K562 (cell line): ENCODE measurements around the gene TRIM65. TPM values are rescaled to one million over a fixed set of nuclear protein-coding genes. Genes with fewer than 3 reads are reported as not detected.

Source experiments
- ATAC-seq: fragments of 200-7000 bp; cut with Tn5 transposase; 3 replicates; pipeline ENCODE4 v1.9.1; 2020; ENCODE audit warnings: moderate library complexity
- BruUV-seq: library from RNA; stranded (reverse); fragments of 400-500 nt; replicated peaks from 2 replicates; lab custom pipeline; 2021; lab: Mats Ljungman, UMichigan
- CTCF ChIA-PET: fragments of 300-600 bp; formaldehyde crosslinking; extraction: SDS; loops from one replicate; lab custom pipeline; 2021; ENCODE audit warnings: low intra/inter-chr PET ratio; lab: Yijun Ruan, JAX
- POLR2A ChIA-PET: fragments of 300-600, 350-650 bp; sonication (Branson Sonifier 250); formaldehyde crosslinking; extraction: SDS; loops from one replicate; lab custom pipeline; 2021; ENCODE audit warnings: antibody characterized with exemption, inconsistent platforms; lab: Yijun Ruan, JAX
- DNase-seq, 4 experiments: peaks; one replicate each; pipeline versions ENCODE4 v3.0.0 to v3.0.0-alpha.2; 2011 to 2018; ENCODE audit warnings: low spot score in 3 of 4, mixed read lengths in 3 of 4; ENCODE audit errors: extremely low read depth in 1 of 4
- FAIRE-seq: peaks from 2 replicates; lab custom pipeline; 2011; peaks lifted over from hg19 to GRCh38; lab: Jason Lieb, UNC
- H2AFZ ChIP-seq: 2 replicates; pipeline ENCODE4 v1.6.0; 2011; ENCODE audit warnings: low read depth, low read length, control low read depth, inconsistent platforms
- H3K27ac ChIP-seq: fragments of 200-600 bp; 3 replicates; pipeline ENCODE4 v1.8.0; 2011; ENCODE audit warnings: low read depth, mild to moderate bottlenecking, control low read depth, inconsistent platforms, low read length, moderate library complexity, mixed read lengths; ENCODE audit errors: extremely low read depth
- H3K27me3 ChIP-seq, 2 experiments: fragments of 300-600 bp in 1 of 2; 2 replicates in 1 of 2; 3 replicates in 1 of 2; pipeline versions ENCODE4 v1.6.0 to v1.8.0; 2011; ENCODE audit warnings: inconsistent platforms in 2 of 2, low read length in 2 of 2, mild to moderate bottlenecking in 1 of 2, mixed read lengths in 1 of 2, moderate library complexity in 1 of 2; ENCODE audit not compliant: control insufficient read depth in 2 of 2, insufficient read depth in 2 of 2
- H3K36me3 ChIP-seq: fragments of 300-600 bp; 3 replicates; pipeline ENCODE4 v1.8.0; 2011; ENCODE audit warnings: mild to moderate bottlenecking, low read length, inconsistent platforms; ENCODE audit not compliant: control insufficient read depth, insufficient read depth
- H3K4me1 ChIP-seq, 2 experiments: fragments of 200-600 bp in 1 of 2; replicated peaks in 1 of 2; 2 replicates in 1 of 2; 3 replicates in 1 of 2; pipeline versions ENCODE4 v1.5.1 to v1.8.0; 2011; ENCODE audit warnings: inconsistent platforms in 2 of 2, low read length in 2 of 2, mild to moderate bottlenecking in 1 of 2, mixed read lengths in 1 of 2, moderate library complexity in 1 of 2; ENCODE audit not compliant: control insufficient read depth in 2 of 2, insufficient read depth in 2 of 2
- H3K4me2 ChIP-seq: 2 replicates; pipeline ENCODE4 v1.6.1; 2011; ENCODE audit warnings: low read length, control low read depth, inconsistent platforms, mixed read lengths; ENCODE audit not compliant: insufficient read depth
- H3K4me3 ChIP-seq: fragments of 200-600 bp; sonication (generic), shearing (Covaris generic); 2 replicates; pipeline ENCODE4 v1.5.1; 2016; ENCODE audit warnings: control low read depth, inconsistent platforms
- H3K79me2 ChIP-seq: fragments of 200-600 bp; 3 replicates; pipeline ENCODE4 v1.8.0; 2011; ENCODE audit warnings: low read length, inconsistent platforms; ENCODE audit not compliant: control insufficient read depth, insufficient read depth
- H3K9ac ChIP-seq, 2 experiments: 2 replicates each; pipeline versions ENCODE4 v1.6.0 to v1.6.1; 2011; ENCODE audit warnings: low read depth in 2 of 2, low read length in 2 of 2, control low read depth in 1 of 2, inconsistent platforms in 1 of 2, mild to moderate bottlenecking in 1 of 2, mixed read lengths in 1 of 2; ENCODE audit not compliant: insufficient read depth in 1 of 2
- H3K9me1 ChIP-seq: one replicate; pipeline ENCODE4 v1.6.0; 2011; ENCODE audit warnings: inconsistent platforms, mild to moderate bottlenecking, low read length, moderate library complexity; ENCODE audit not compliant: control insufficient read depth, insufficient read depth
- H3K9me3 ChIP-seq: replicated peaks from 2 replicates; pipeline ENCODE4 v1.5.1; 2011; ENCODE audit warnings: low read depth, low read length, inconsistent platforms; ENCODE audit not compliant: control insufficient read depth, insufficient read depth
- H4K20me1 ChIP-seq: replicated peaks from 2 replicates; pipeline ENCODE4 v1.6.1; 2011; ENCODE audit warnings: low read length, inconsistent platforms, mixed read lengths; ENCODE audit not compliant: control insufficient read depth, insufficient read depth
- CC2D1A ChIP-seq: fragments of 450-650 bp; IDR thresholded peaks from 2 replicates; pipeline ENCODE4 v1.6.1; 2017; ENCODE audit warnings: mild to moderate bottlenecking
- CTCF ChIP-seq, 3 experiments: IDR thresholded peaks in 2 of 3; conservative IDR thresholded peaks in 1 of 3; 2 replicates each; pipeline ENCODE4 v1.5.1; 2011 to 2012; ENCODE audit warnings: low read length in 3 of 3, mild to moderate bottlenecking in 3 of 3, control low read depth in 2 of 3, improper control_type of control experiment in 1 of 3, inconsistent platforms in 1 of 3, low read depth in 1 of 3, mixed read lengths in 1 of 3, moderate library complexity in 1 of 3; ENCODE audit not compliant: insufficient read depth in 2 of 3
- NCOA6 ChIP-seq: fragments of 450-650 bp; IDR thresholded peaks from 2 replicates; pipeline ENCODE4 v1.6.1; 2017; ENCODE audit warnings: mild to moderate bottlenecking
- NFIC ChIP-seq: fragments of 450-650 bp; IDR thresholded peaks from 2 replicates; pipeline ENCODE4 v1.6.1; 2017; ENCODE audit warnings: mild to moderate bottlenecking, inconsistent platforms
- PHF8 ChIP-seq: fragments of 200-600 bp; sonication (generic); IDR thresholded peaks from 2 replicates; pipeline ENCODE4 v1.6.1; 2012; ENCODE audit warnings: mixed run types, mild to moderate bottlenecking, inconsistent platforms, low read length, moderate library complexity, borderline replicate concordance
- PML ChIP-seq: IDR thresholded peaks from 2 replicates; pipeline ENCODE4 v1.6.1; 2012; ENCODE audit warnings: low read length, inconsistent platforms
- SRF ChIP-seq, 2 experiments: fragments of 250-450, 450-650 bp in 1 of 2; sonication (Bioruptor Pico) in 1 of 2; sonication (generic) in 1 of 2; formaldehyde crosslinking; IDR thresholded peaks; 2 replicates each; pipeline versions ENCODE4 v1.5.0 to v1.5.1; 2020 to 2022; ENCODE audit warnings: mild to moderate bottlenecking in 1 of 2, missing genetic modification reagents in 1 of 2
- TEAD1 ChIP-seq, 2 experiments: fragments of 450-650 bp in 1 of 2; sonication (generic) in 1 of 2; formaldehyde crosslinking; IDR thresholded peaks; 2 replicates each; pipeline versions ENCODE4 v1.4.0 to v1.8.0; 2020 to 2022; ENCODE audit warnings: mild to moderate bottlenecking in 2 of 2, missing genetic modification reagents in 1 of 2
- TFAP4 ChIP-seq: sonication (generic); formaldehyde crosslinking; IDR thresholded peaks from 2 replicates; pipeline ENCODE4 v1.8.0; 2022; ENCODE audit warnings: missing genetic modification reagents, mild to moderate bottlenecking, moderate library complexity, borderline replicate concordance
- ZBTB7A ChIP-seq: IDR thresholded peaks from 2 replicates; pipeline ENCODE4 v1.6.1; 2011; ENCODE audit warnings: low read depth, mild to moderate bottlenecking, low read length, moderate library complexity, borderline replicate concordance; ENCODE audit not compliant: control insufficient read depth
- ZFX ChIP-seq: sonication (generic); formaldehyde crosslinking; IDR thresholded peaks from 2 replicates; pipeline ENCODE4 v1.8.0; 2022; ENCODE audit warnings: mild to moderate bottlenecking, missing genetic modification reagents, moderate library complexity
- WGBS: fragments of 100-300 bp; shearing (Covaris generic); methylation state at CpG from one replicate; pipeline ENCODE4 v1.1.6; 2016; ENCODE audit warnings: low coverage, mixed read lengths; ENCODE audit not compliant: insufficient coverage; ENCODE audit errors: missing lambda C conversion rate; 5-methylcytosine and 5-hydroxymethylcytosine counted together
- in situ Hi-C: fragments of 300-500 bp; cut with MboI; formaldehyde crosslinking; loops from 4 replicates; pipeline ENCODE4 v1.15.0; 2018; ENCODE audit warnings: inconsistent platforms, mixed read lengths
- intact Hi-C: fragments of 100-400 bp; cut with micrococcal nuclease; formaldehyde crosslinking; loops from 2 replicates; pipeline ENCODE4 v1.14.2; 2022
- polyA plus RNA-seq, 8 experiments: library from polyadenylated mRNA; depleted of rRNA in 4 of 8; stranded (reverse) in 5 of 8; unstranded in 3 of 8; fragments of >200 nt; fragmentation: Nextera tagmentation in 2 of 8; fragmentation: Illumina TruSeq in 1 of 8; extraction: Ambion mirVana in 2 of 8; extraction: Trizol in 1 of 8; gene quantifications; 2 replicates each; pipeline versions ENCODE4 v1.2.1 to v1.2.3, GENCODE V29; 2011 to 2014; ENCODE audit warnings: inconsistent platforms in 1 of 8, missing spikeins in 1 of 8
- total RNA-seq, 7 experiments: library from RNA; depleted of rRNA in 6 of 7; stranded (reverse); fragments of >200 nt in 6 of 7; fragmentation: Illumina TruSeq in 2 of 7; extraction: Trizol in 2 of 7; gene quantifications; 2 replicates each; pipeline versions ENCODE4 v1.2.1 to v1.2.3, GENCODE V29; 2011 to 2021; ENCODE audit warnings: low replicate concordance in 1 of 7

Gene TRIM65
- total and polyA plus RNA-seq, 9 of the 15 experiments (the other 6 are each of a cell fraction or from before 2014, with no cell fraction given): 2.8 to 45.7 (median 22.9) TPM

GRCh38 chr17:75878174-75878998 lies 18.4 kb downstream of the TRIM65 start, which contains the start of gene TRIM47:
Gene TRIM47, minus strand, starts transcription at chr17:75878581. Its CDS starts 33 bp downstream, at chr17:75878548.
- Histone ChIP-seq H3K4me3 (peak within 1 kb of the TSS; percentile 45), H3K4me2 (peak within 1 kb of the TSS; percentile 76), H3K79me2 (no peaks in the 10 kb centered on the region), H3K36me3 (no peaks in the 10 kb centered on the region), H3K27me3 (no peaks in the 10 kb centered on the region), H3K9me3 (no peaks in the 10 kb centered on the region), H3K9me1 (no peaks in the 10 kb centered on the region), H3K9ac (peak within 1 kb of the TSS; percentile 58 to 93), H3K27ac (peak within 1 kb of the TSS; percentile 44; the same call in 1 of the 3 replicates), H2AFZ (peak within 1 kb of the TSS; percentile 97), H3K4me1 (peaks cover 3 to 61% of the 10 kb centered on the region in 2 experiments; a peak in 3 of 5 replicates), H4K20me1 (no peaks in the 10 kb centered on the region)
- DNase-seq (peak; percentile 73 to 91 (median 86)), FAIRE-seq (peak; percentile 73), ATAC-seq (peak; percentile 90)
- 13% methylated on average over 40 of the region's 87 CpGs for WGBS
- in situ Hi-C loops (no loop called here), intact Hi-C loops (no loop called here)
- ChIA-PET CTCF (no interaction called here), POLR2A (interaction anchor here (0.6 to 15.8 kb wide), 9 partner anchors 14 to 393 kb away, joined by 3 to 169 read pairs (median 4); partner anchors contain the start of gene TRIM65)
- no TSS peak for BruUV-seq
- peak; percentile 87 for TF ChIP-seq NCOA6
- no peak for TF ChIP-seq SRF (CRISPR knock-in tag; IDR thresholded peaks at IDR 0.05)
- TF ChIP-seq ZBTB7A: peak; percentile 62; the same call in 1 of the 2 replicates
- TF ChIP-seq CTCF (IDR thresholded peaks at IDR 0.05 in 2 of 3, conservative IDR thresholded peaks at IDR 0.05 in 1 of 3; ENCODE audit: insufficient read depth in 2 of 3, low read depth in 1 of 3, low read length in 3 of 3): peak in 2 of 3 experiments; percentile 16 to 42; a peak in 2 of 6 replicates
- TF ChIP-seq PML: no peak
- peak in 1 of 2 experiments; percentile 94; a peak in 2 of 4 replicates for TF ChIP-seq TEAD1 (CRISPR knock-in tag; IDR thresholded peaks at IDR 0.05)
- peak; percentile 61; the same call in 1 of the 2 replicates for TF ChIP-seq PHF8
- peak; percentile 71 for TF ChIP-seq NFIC
- TF ChIP-seq CC2D1A: no peak
- TF ChIP-seq TFAP4 (CRISPR knock-in tag): peak; percentile 42; the same call in 1 of the 2 replicates
- peak; percentile 64 for TF ChIP-seq ZFX
